IMR-90 (cell line): ENCODE results near the gene PBX4. TPM values are rescaled to one million over a fixed set of nuclear protein-coding genes. Genes with fewer than 3 reads are reported as not detected.

ENCODE experiments used
- ATAC-seq: fragments of 200-7000 bp; cut with Tn5 transposase; 2 replicates; pipeline ENCODE4 v1.9.1; 2020; ENCODE audit warnings: low read depth, mild to moderate bottlenecking, moderate library complexity
- BruUV-seq: library from RNA; stranded (reverse); fragments of 400-500 nt; replicated peaks from 2 replicates; lab custom pipeline; 2021; lab: Mats Ljungman, UMichigan
- CTCF ChIA-PET: fragments of 300-600 bp; formaldehyde crosslinking; extraction: SDS; loops from one replicate; lab custom pipeline; 2021; ENCODE audit warnings: antibody characterized with exemption; lab: Yijun Ruan, JAX
- POLR2A ChIA-PET: fragments of 300-600 bp; sonication (Branson Sonifier 250); formaldehyde crosslinking; loops from one replicate; lab custom pipeline; 2022; ENCODE audit warnings: antibody characterized with exemption; ENCODE audit not compliant: unreplicated experiment; lab: Charles Lee
- DNase-seq: peaks from one replicate; pipeline ENCODE4 v3.0.0; 2013
- H2AFZ ChIP-seq: replicated peaks from 2 replicates; pipeline ENCODE3; 2013; ENCODE audit warnings: low read length, mild to moderate bottlenecking; ENCODE audit not compliant: poor library complexity
- H2AK5ac ChIP-seq: 2 replicates; pipeline ENCODE4 v1.6.1; 2013; ENCODE audit warnings: low read depth, low read length, inconsistent platforms
- H2AK9ac ChIP-seq: replicated peaks from 2 replicates; pipeline ENCODE3; 2013; ENCODE audit warnings: mild to moderate bottlenecking, low read depth, low read length, moderate library complexity; ENCODE audit not compliant: poor library complexity
- H2BK120ac ChIP-seq: 2 replicates; pipeline ENCODE4 v1.6.1; 2013; ENCODE audit warnings: low read depth, low read length, inconsistent platforms
- H2BK15ac ChIP-seq: 3 replicates; pipeline ENCODE4 v1.6.1; 2013; ENCODE audit warnings: low read depth, low read length, inconsistent platforms
- H2BK20ac ChIP-seq: 2 replicates; pipeline ENCODE4 v1.6.1; 2013; ENCODE audit warnings: low read depth, mild to moderate bottlenecking, inconsistent platforms, low read length, moderate library complexity
- H2BK5ac ChIP-seq: 2 replicates; pipeline ENCODE4 v1.6.1; 2013; ENCODE audit warnings: mild to moderate bottlenecking, low read depth, low read length, inconsistent platforms; ENCODE audit not compliant: poor library complexity, severe bottlenecking
- H3K14ac ChIP-seq: replicated peaks from 2 replicates; pipeline ENCODE4 v1.6.1; 2013; ENCODE audit warnings: low read depth, low read length, inconsistent platforms
- H3K18ac ChIP-seq: 2 replicates; pipeline ENCODE4 v1.6.1; 2013; ENCODE audit warnings: low read depth, low read length, control low read depth
- H3K23ac ChIP-seq: 2 replicates; pipeline ENCODE4 v1.6.1; 2013; ENCODE audit warnings: low read depth, low read length, inconsistent platforms
- H3K27ac ChIP-seq: 2 replicates; pipeline ENCODE4 v1.5.1; 2013; ENCODE audit warnings: mild to moderate bottlenecking, control low read depth, low read length; ENCODE audit not compliant: insufficient read depth
- H3K27me3 ChIP-seq: 2 replicates; pipeline ENCODE4 v1.6.1; 2013; ENCODE audit warnings: low read length; ENCODE audit not compliant: control insufficient read depth, insufficient read depth
- H3K36me3 ChIP-seq: 2 replicates; pipeline ENCODE4 v1.6.1; 2013; ENCODE audit warnings: low read length, mixed read lengths; ENCODE audit not compliant: control insufficient read depth, insufficient read depth
- H3K4ac ChIP-seq: 2 replicates; pipeline ENCODE4 v1.6.1; 2013; ENCODE audit warnings: low read depth, low read length, inconsistent platforms
- H3K4me1 ChIP-seq: 2 replicates; pipeline ENCODE4 v1.6.1; 2013; ENCODE audit warnings: low read length, mixed read lengths; ENCODE audit not compliant: control insufficient read depth, insufficient read depth
- H3K4me2 ChIP-seq: 2 replicates; pipeline ENCODE4 v1.6.1; 2013; ENCODE audit warnings: low read depth, mild to moderate bottlenecking, control low read depth, low read length, moderate library complexity
- H3K4me3 ChIP-seq: 2 replicates; pipeline ENCODE4 v1.5.1; 2013; ENCODE audit warnings: low read depth, mild to moderate bottlenecking, control low read depth, low read length, moderate library complexity; ENCODE audit not compliant: insufficient read depth
- H3K56ac ChIP-seq: 2 replicates; pipeline ENCODE4 v1.6.1; 2013; ENCODE audit warnings: low read length, inconsistent platforms; ENCODE audit not compliant: insufficient read depth; ENCODE audit errors: extremely low read depth
- H3K79me1 ChIP-seq, 2 experiments: 2 replicates each; pipeline ENCODE4 v1.6.1; 2013; ENCODE audit warnings: low read length in 2 of 2, inconsistent platforms in 1 of 2, low read depth in 1 of 2
- H3K9ac ChIP-seq: 2 replicates; pipeline ENCODE4 v1.6.1; 2013; ENCODE audit warnings: low read depth, low read length, control low read depth
- H3K9me1 ChIP-seq: 2 replicates; pipeline ENCODE4 v1.6.1; 2013; ENCODE audit warnings: low read length, inconsistent platforms; ENCODE audit not compliant: insufficient read depth
- H3K9me3 ChIP-seq: 2 replicates; pipeline ENCODE4 v1.6.1; 2013; ENCODE audit warnings: low read length; ENCODE audit not compliant: control insufficient read depth, insufficient read depth
- H4K20me1 ChIP-seq: 2 replicates; pipeline ENCODE4 v1.6.1; 2013; ENCODE audit warnings: low read length, inconsistent platforms; ENCODE audit not compliant: insufficient read depth
- H4K5ac ChIP-seq: 2 replicates; pipeline ENCODE4 v1.6.1; 2013; ENCODE audit warnings: mild to moderate bottlenecking, low read depth, low read length, control low read depth
- H4K8ac ChIP-seq, 2 experiments: 2 replicates each; pipeline ENCODE4 v1.6.1; 2013; ENCODE audit warnings: low read depth in 2 of 2, low read length in 2 of 2, control low read depth in 1 of 2, inconsistent platforms in 1 of 2
- H4K91ac ChIP-seq: 2 replicates; pipeline ENCODE4 v1.6.1; 2013; ENCODE audit warnings: low read depth, low read length, inconsistent platforms; ENCODE audit not compliant: insufficient read depth
- CHD1 ChIP-seq: IDR thresholded peaks from 2 replicates; pipeline ENCODE4 v1.6.1; 2012; ENCODE audit warnings: low read depth, low read length, improper control_type of control experiment
- ELK1 ChIP-seq: fragments of 150-350 bp; IDR thresholded peaks from 2 replicates; pipeline ENCODE4 v1.6.1; 2016; ENCODE audit warnings: low read depth, mild to moderate bottlenecking, low read length, moderate library complexity, borderline replicate concordance
- FOS ChIP-seq: fragments of 150-350 bp; IDR thresholded peaks from 2 replicates; pipeline ENCODE4 v1.6.1; 2016; ENCODE audit warnings: low read depth, low read length
- MAZ ChIP-seq: IDR thresholded peaks from 2 replicates; pipeline ENCODE4 v1.6.1; 2012; ENCODE audit warnings: low read depth, mild to moderate bottlenecking, low read length, improper control_type of control experiment, moderate library complexity, borderline replicate concordance
- MXI1 ChIP-seq: IDR thresholded peaks from 2 replicates; pipeline ENCODE4 v1.6.1; 2012; ENCODE audit warnings: low read depth, mild to moderate bottlenecking, low read length, moderate library complexity, borderline replicate concordance
- POLR2A ChIP-seq: IDR thresholded peaks from 2 replicates; pipeline ENCODE4 v1.6.1; 2012; ENCODE audit warnings: mild to moderate bottlenecking, low read depth, low read length
- SMC3 ChIP-seq: fragments of 150-350 bp; IDR thresholded peaks from 2 replicates; pipeline ENCODE4 v1.6.1; 2016; ENCODE audit warnings: low read depth, mild to moderate bottlenecking, antibody characterized with exemption, low read length, moderate library complexity
- WGBS, 2 experiments: methylation state at CpG; one replicate each; pipeline versions ENCODE4 v1.1.5 to v1.1.7; 2013; ENCODE audit warnings: missing lambda C conversion rate in 2 of 2; ENCODE audit not compliant: insufficient read length in 1 of 2; ENCODE audit errors: extremely low coverage in 2 of 2; 5-methylcytosine and 5-hydroxymethylcytosine counted together
- dilution Hi-C: fragments of 300-500 bp; cut with HindIII; formaldehyde crosslinking; loops from one replicate; pipeline ENCODE4 v1.14.3; 2018; ENCODE audit warnings: low sequenced_read_pairs; ENCODE audit not compliant: unreplicated experiment
- in situ Hi-C: fragments of 300-500 bp; cut with MboI; formaldehyde crosslinking; loops from 3 replicates; pipeline ENCODE4 v1.14.3; 2019; ENCODE audit warnings: low sequenced_read_pairs, inconsistent platforms, mixed read lengths
- intact Hi-C: fragments of 100-400 bp; cut with micrococcal nuclease; formaldehyde crosslinking; loops from 2 replicates; pipeline ENCODE4 v1.10.0; 2022
- polyA plus RNA-seq, 3 experiments: library from polyadenylated mRNA; depleted of rRNA; stranded (reverse); fragments of >200 nt; gene quantifications; 2 replicates each; pipeline ENCODE4 v1.2.3, GENCODE V29; 2012; ENCODE audit warnings: low replicate concordance in 1 of 3
- total RNA-seq: library from RNA; depleted of rRNA; stranded (reverse); fragments of >200 nt; gene quantifications from 2 replicates; pipeline ENCODE4 v1.2.3, GENCODE V29; 2012

PBX4 gene
- total and polyA plus RNA-seq, 2 of the 4 experiments (the other 2 are of a cell fraction), result 0.90 to 2.9 TPM

GRCh38 chr19:19554074-19555023, 64.1 kb downstream of the PBX4 start (continued):
- TF ChIP-seq CHD1 (no peak), POLR2A (no peak), FOS (no peak)

- no peak for TF ChIP-seq MAZ
- no peak for TF ChIP-seq ELK1
- no peak for TF ChIP-seq MXI1
- TF ChIP-seq SMC3, result no peak
- no peak overlapping the region for H3K4ac ChIP-seq
- H2AFZ ChIP-seq, result no peak overlapping the region
- H2BK120ac ChIP-seq, result no peak overlapping the region
- H4K91ac ChIP-seq, result no peak overlapping the region
- 88% methylated on average over 7 of the region's 10 CpGs; no CpG with 5 or more reads in 1 of the 2 experiments for WGBS, 2 experiments
- H3K14ac ChIP-seq, result no peak overlapping the region
- H4K8ac ChIP-seq, result no peak overlapping the region
- no peaks in the 10 kb centered on the region for H3K36me3 ChIP-seq
- POLR2A ChIA-PET, result no interaction called here
- no peak for DNase-seq
- no peak overlapping the region for H3K23ac ChIP-seq
- H3K4me2 ChIP-seq, result no peak overlapping the region
- no peak overlapping the region for H3K4me3 ChIP-seq
- H3K27me3 ChIP-seq, result peaks cover 4% of the 10 kb centered on the region; the same call in 1 of the 2 replicates
- intact Hi-C loops, result loop anchor here (5.0 kb wide), 1 partner anchor 89 kb away; the partner anchor contains the start of gene GMIP
- CTCF ChIA-PET, result interaction anchor here (0.6 to 1.6 kb wide), 9 partner anchors 9 to 65 kb away, joined by 3 to 6 read pairs (median 3); partner anchors contain the start of gene TSSK6
- H3K9me3 ChIP-seq, result no peaks in the 10 kb centered on the region
- no peak overlapping the region for H3K27ac ChIP-seq
- BruUV-seq, result no TSS peak
- H3K4me1 ChIP-seq, result no peaks in the 10 kb centered on the region
- no peak overlapping the region for H3K56ac ChIP-seq
- no peak for ATAC-seq
- no peak overlapping the region for H3K9ac ChIP-seq
- dilution Hi-C loops, result no loop called here
- no peak overlapping the region for H3K18ac ChIP-seq
- no peak overlapping the region for H2BK15ac ChIP-seq
- no peaks in the 10 kb centered on the region for H3K79me1 ChIP-seq
- H2BK5ac ChIP-seq, result no peak overlapping the region
- in situ Hi-C loops, result no loop called here
- H2AK9ac ChIP-seq, result no peak overlapping the region
- H2AK5ac ChIP-seq, result no peak overlapping the region
- no peaks in the 10 kb centered on the region; the same call in 1 of the 2 replicates for H3K9me1 ChIP-seq
- H2BK20ac ChIP-seq, result no peak overlapping the region
- H4K5ac ChIP-seq, result no peak overlapping the region
- no peaks in the 10 kb centered on the region for H4K20me1 ChIP-seq
These were observed 64.8 kb downstream of the PBX4 start for GRCh38 chr19:19553670-19554069.
